Activated CD4-positive, alpha-beta T cell treated with anti-CD3 and anti-CD28 coated beads, Interleukin-2, amount 50 U/mL, for 1 hour (primary cell): ENCODE data around the gene CCDC201.
"Not testable (repeated sequence)": the region's sequence is repeated elsewhere in the genome, so short reads cannot be mapped to it uniquely, and the experiment has no call there.

Experiments used
- DNase-seq: peaks from one replicate; pipeline ENCODE4 v3.0.0-alpha.2; 2020

CCDC201 gene

GRCh38 chr7:45872116-45873034, 507 bp downstream of the CCDC201 start:
- DNase-seq = no peak

- DNase-seq = no peak
Measured at GRCh38 chr7:45869426-45869825, 3.5 kb downstream of the CCDC201 start.

- no peak for DNase-seq
Measured at GRCh38 chr7:45867471-45867870, 5.4 kb downstream of the CCDC201 start.

- no peak for DNase-seq
Measured at GRCh38 chr7:45865594-45866410, 7.1 kb downstream of the CCDC201 start.

- no peak for DNase-seq
Measured at GRCh38 chr7:45863715-45864114, 9.2 kb downstream of the CCDC201 start.

- DNase-seq = not testable (repeated sequence)
Measured at GRCh38 chr7:45856888-45857287, 16.0 kb downstream of the CCDC201 start.

GRCh38 chr7:45855680-45856079, 17.2 kb downstream of the CCDC201 start:
- not testable (repeated sequence) for DNase-seq

GRCh38 chr7:45853491-45853890, 19.4 kb downstream of the CCDC201 start:
- not testable (repeated sequence) for DNase-seq

GRCh38 chr7:45852984-45853383, 19.9 kb downstream of the CCDC201 start:
- DNase-seq = not testable (repeated sequence)

- DNase-seq = not testable (repeated sequence)
Measured at GRCh38 chr7:45848734-45849133, 24.1 kb downstream of the CCDC201 start.

- DNase-seq = not testable (repeated sequence)
Measured at GRCh38 chr7:45846536-45846935, 26.3 kb downstream of the CCDC201 start.

GRCh38 chr7:45841926-45842717, 30.8 kb downstream of the CCDC201 start:
- DNase-seq = not testable (repeated sequence)

GRCh38 chr7:45838852-45839251, 34.0 kb downstream of the CCDC201 start:
- not testable (repeated sequence) for DNase-seq

- not testable (repeated sequence) for DNase-seq
Measured at GRCh38 chr7:45832433-45833177, 40.3 kb downstream of the CCDC201 start.

- DNase-seq = not testable (repeated sequence)
Measured at GRCh38 chr7:45829846-45830245, 43.0 kb downstream of the CCDC201 start.

- not testable (repeated sequence) for DNase-seq
Measured at GRCh38 chr7:45827731-45828130, 45.2 kb downstream of the CCDC201 start.

- not testable (repeated sequence) for DNase-seq
Measured at GRCh38 chr7:45826550-45826949, 46.3 kb downstream of the CCDC201 start.

- DNase-seq = not testable (repeated sequence)
Measured at GRCh38 chr7:45818763-45819162, 54.1 kb downstream of the CCDC201 start.

GRCh38 chr7:45817913-45818312, 55.0 kb downstream of the CCDC201 start:
- DNase-seq = not testable (repeated sequence)

GRCh38 chr7:45817016-45817415, 55.9 kb downstream of the CCDC201 start:
- DNase-seq = not testable (repeated sequence)

GRCh38 chr7:45814216-45815118, 58.4 kb downstream of the CCDC201 start:
- DNase-seq = not testable (repeated sequence)
